HG02610 (cell line): ENCODE results near the gene SEPSECS.
A peak's percentile ranks its signal among the peaks of the same experiment; 100 is the strongest.

Source experiments
- ATAC-seq: cut with Tn5 transposase; IDR thresholded peaks from one replicate; pipeline ENCODE4 v1.9.1; 2021; ENCODE audit warnings: mild to moderate bottlenecking, moderate library complexity; ENCODE audit not compliant: unreplicated experiment

Gene SEPSECS

GRCh38 chr4:25157081-25157480, 3.2 kb downstream of the SEPSECS start:
- ATAC-seq, result no peak

GRCh38 chr4:25155947-25156346, 4.3 kb downstream of the SEPSECS start:
- ATAC-seq, result no peak

DNA sequence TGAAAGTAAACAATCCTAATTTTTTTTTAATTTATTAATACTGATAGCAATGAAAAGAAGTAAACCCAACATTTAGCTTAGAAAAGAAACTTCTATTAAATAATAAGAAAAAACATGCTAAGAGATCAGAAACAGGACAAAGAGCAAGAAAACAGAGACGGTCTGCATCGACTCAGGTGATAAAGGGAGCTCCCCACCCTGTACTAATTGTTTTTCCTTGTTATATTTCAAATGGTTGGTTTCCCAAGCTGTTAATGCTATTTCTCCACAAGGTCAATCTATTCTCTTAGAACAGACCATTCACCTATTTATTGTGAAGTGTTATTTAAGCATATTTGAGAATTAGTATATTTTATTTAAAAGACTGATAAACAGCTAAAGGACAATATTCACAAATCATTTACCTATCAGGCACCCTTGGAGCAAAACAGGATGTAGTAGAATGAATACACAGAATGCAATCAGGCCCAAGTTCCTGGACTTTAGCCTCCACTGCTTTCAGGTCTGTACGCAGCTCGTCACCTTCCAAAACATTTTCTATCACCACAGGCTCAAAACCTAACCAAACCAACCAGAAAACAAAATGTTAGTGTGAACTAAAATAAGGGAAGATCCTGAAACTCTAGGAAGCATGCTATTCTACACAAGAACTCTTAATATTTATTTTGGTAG, 5.5 kb downstream of the SEPSECS start:
- ATAC-seq, result no peak

- ATAC-seq, result no peak
Observed at GRCh38 chr4:25146076-25146475, 14.2 kb downstream of the SEPSECS start.

GRCh38 chr4:25144870-25145481, 15.3 kb downstream of the SEPSECS start:
- no peak for ATAC-seq

DNA sequence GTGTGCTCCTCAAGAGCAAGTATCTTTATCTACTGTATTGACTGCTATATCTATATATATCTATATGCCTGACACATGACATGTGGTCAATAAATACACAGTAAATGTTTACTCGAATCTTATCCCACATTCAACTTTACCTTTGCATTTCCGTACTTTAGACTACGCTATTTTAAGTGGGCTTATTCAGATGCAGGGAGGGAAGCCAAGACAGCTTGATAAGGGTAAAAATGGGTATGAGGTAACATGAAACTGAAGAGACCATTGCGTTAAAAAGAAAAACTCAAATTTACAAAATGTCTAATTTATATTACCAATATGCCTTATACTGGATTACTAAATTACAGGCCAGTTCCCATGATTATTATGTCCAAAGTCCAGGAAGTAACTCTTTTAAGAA, 17.8 kb downstream of the SEPSECS start:
- ATAC-seq, result no peak

GRCh38 chr4:25141592-25141991, 18.7 kb downstream of the SEPSECS start:
- ATAC-seq, result no peak

GRCh38 chr4:25133132-25133531, 27.1 kb downstream of the SEPSECS start:
- ATAC-seq, result no peak

GRCh38 chr4:25131926-25132325, 28.3 kb downstream of the SEPSECS start:
- no peak for ATAC-seq

- ATAC-seq, result no peak
Observed at GRCh38 chr4:25131381-25131780, 28.9 kb downstream of the SEPSECS start.

GRCh38 chr4:25129917-25130316, 30.3 kb downstream of the SEPSECS start:
- ATAC-seq, result no peak

DNA sequence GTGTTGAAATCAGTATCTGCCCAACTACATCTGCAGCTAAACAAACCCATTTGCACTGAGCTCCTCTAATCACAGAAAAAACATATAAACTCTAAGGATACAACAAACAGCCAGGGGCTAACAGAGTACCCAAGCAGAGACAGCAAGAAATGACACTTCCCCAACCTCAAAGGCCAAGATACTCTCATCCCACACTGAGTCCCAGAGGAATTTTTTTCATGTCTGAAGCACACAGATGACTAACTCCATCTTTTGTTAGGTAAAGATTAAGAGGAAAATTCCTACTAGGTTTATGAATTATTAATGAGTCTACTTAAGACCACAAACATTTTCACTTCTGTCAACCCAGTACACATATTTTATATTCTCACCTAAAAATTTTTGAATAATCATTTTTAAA, 31.6 kb downstream of the SEPSECS start:
- peak; percentile 71 for ATAC-seq

DNA sequence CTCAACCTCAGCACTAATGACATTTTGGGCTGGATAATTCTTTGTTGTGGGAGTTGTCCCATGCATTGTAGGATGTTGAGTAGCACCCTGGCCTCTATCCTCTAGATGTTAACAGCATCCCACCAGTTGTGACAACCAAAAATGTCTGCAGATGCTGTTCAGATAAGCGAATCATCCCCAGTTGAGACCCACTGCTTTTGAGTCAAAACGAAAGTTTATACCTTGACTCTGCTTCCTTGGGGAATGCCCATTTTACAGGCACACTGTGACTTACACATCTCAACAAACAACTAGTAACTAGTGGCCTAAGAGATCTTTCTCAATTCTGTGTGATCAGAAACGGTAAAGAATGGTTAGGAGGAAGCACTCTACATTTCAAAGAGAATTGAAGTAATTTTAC, 37.0 kb downstream of the SEPSECS start:
- peak; percentile 98 for ATAC-seq

GRCh38 chr4:25120146-25120940, 39.9 kb downstream of the SEPSECS start:
- no peak for ATAC-seq

DNA sequence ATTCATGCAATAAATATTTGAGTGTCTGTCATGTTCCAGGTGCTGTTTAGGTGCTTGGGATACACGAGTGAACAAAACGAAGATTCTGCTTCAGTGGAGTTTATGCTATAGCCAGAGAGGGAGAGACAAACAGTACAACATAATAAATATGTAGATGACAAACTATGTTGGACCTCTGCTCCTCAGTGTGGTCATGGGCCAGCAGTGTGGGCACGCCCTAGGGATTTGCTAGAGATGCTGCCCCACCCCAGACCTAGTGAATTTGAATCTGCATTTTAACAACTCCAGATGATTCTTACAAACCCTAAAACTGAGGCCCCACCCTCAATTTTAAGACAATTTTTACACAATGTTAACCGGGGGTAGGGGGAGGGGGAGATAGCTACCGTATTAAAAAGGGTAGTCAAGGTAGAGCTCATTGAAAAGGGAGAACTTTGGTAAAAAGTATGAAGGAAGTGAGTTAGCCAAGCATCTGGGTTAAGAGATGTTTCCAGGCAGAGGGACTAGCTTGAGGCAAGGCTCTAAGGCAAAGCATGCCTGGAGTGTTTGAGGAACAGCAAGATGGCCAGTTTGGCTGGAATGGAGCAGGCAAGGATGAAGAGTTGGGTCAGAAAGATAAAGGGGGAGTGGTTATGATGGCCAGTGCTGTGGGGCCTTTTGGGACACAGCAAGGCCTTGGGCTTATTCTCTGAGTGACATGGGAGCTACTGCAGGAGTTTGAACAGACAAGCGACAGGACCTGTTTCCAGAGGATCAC, 42.4 kb downstream of the SEPSECS start:
- ATAC-seq, result no peak

GRCh38 chr4:25117274-25117673, 43.0 kb downstream of the SEPSECS start:
- ATAC-seq, result no peak

DNA sequence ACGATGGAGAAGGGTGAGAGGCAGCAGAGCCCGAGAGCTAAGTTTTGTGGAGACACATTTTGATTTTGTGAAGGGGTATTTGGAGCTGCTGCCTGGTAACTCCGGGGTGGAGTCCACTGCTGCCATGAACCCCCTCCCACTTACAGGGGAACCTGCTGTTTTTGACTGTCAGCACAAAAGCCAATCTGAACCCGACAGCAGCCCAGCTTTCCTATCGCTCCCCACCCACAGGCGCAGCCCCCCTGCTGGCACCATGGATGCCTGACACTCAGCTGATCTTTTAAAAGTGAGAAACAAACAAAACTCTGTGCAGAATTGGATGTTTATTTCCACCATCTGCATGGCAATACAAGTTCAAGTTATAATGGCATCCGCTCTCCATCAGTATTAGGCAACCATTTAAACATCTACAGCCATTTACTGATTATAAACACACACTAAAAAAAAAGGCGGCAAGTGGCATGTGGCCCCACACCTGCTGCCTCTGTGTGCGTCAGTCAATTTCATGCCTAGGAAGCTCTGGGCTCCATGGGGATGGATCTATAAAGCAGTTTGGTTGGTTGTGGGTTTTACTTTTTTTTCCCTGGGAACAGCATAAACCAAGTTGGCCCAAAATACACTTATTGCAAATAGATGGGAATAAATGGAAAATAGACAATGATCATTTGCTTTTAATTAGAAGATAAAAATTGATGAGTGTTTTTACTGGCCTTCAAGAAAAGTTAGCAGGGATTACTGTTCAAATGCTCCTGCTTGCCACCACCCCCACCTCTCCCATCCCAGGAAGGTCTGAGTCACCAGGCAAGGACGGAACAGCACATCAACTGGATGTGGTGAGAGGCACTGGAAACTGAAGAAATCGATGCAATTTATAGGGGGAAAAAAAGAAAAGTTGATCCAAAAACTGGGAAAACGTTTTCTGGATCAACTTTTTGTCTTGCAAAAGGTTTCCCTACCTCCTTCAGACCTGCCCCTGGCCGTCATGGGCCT, 46.0 kb downstream of the SEPSECS start:
- ATAC-seq, result no peak

DNA sequence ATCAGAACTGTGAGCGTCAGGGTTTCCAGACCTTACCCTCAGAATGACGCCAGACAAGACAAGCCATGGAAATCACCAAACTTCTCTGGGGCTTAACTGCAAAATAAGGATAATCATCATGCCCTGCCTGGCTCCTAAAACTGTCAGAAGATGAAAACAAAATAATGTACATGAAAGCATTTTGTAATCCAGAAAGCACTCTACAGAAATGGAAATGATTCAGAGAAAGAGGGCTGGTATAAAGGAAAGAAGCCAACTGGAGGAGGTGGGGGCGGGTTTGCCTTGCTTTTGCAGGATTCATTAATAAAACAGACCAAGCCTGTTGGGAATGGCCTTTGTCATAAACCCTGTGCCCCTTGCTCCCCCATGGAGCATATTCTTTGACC, 47.3 kb downstream of the SEPSECS start:
- no peak for ATAC-seq

- ATAC-seq, result no peak
Observed at GRCh38 chr4:25112366-25112994, 47.8 kb downstream of the SEPSECS start.
